ENCODE results near the gene HMGN5. TPM values are rescaled to one million over a fixed set of nuclear protein-coding genes. Genes with fewer than 3 reads are reported as not detected.
A peak's percentile ranks its signal among the peaks of the same experiment; 100 is the strongest.

Gene HMGN5
- total RNA-seq, 1 experiment from 2014 or later, result 17.9 TPM

GRCh38 chrX:81201071-81201470 is 642 bp downstream of the HMGN5 start:
- ChIA-PET POLR2A (ENCODE audit: low non-redundant PET) (no interaction called here), CTCF (no interaction called here)
- no peak for TF ChIP-seq CTCF (conservative IDR thresholded peaks at IDR 0.05; ENCODE audit: low read depth, low read length)
- TF ChIP-seq EZH2 (IDR thresholded peaks at IDR 0.05; ENCODE audit: borderline replicate concordance, low read depth, low read length, poor library complexity, severe bottlenecking), result no peak
- H3K9me3 ChIP-seq (ENCODE audit: low read depth, low read length, poor library complexity, severe bottlenecking), result no peaks in the 10 kb centered on the region
- DNase-seq (ENCODE audit: low spot score), result no peak
- no TSS peak for BruUV-seq (replicated peaks)
- H3K4me1 ChIP-seq (ENCODE audit: insufficient read depth, low read length, poor library complexity, severe bottlenecking), result no peaks in the 10 kb centered on the region
- H3K27me3 ChIP-seq (replicated peaks; ENCODE audit: insufficient read depth, low read depth, low read length, poor library complexity), result no peaks in the 10 kb centered on the region
- H3K4me3 ChIP-seq (ENCODE audit: low read depth, low read length, poor library complexity, severe bottlenecking), result peak overlapping the region; percentile 59
- intact Hi-C loops (cut with micrococcal nuclease; ENCODE audit: unreplicated experiment), result loop anchor here (5.0 kb wide), 1 partner anchor 79 kb away; no protein-coding TSS in a partner anchor
- H3K27ac ChIP-seq (ENCODE audit: low read depth, low read length, poor library complexity, severe bottlenecking), result peak overlapping the region; percentile 84
- H3K36me3 ChIP-seq (ENCODE audit: insufficient read depth, low read length, poor library complexity, severe bottlenecking), result no peaks in the 10 kb centered on the region

DNA sequence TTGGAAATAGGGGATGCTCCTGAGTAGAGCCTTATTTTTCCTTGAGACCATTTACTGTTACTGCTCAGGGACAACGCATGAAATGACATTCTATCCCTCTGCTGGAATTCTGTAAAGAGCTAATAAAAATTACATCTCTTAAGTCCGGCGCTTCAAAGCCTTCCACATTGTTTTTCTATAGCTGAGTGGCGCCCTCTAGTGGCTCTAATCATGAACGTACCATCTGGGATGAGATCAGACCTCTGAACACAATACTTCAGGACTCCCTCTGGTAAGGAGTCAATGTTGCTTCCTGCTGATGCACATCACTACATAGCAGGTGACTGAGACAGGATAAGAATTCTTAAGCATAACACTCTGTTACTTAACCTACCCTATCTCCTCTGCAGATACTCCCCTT is 6.0 kb downstream of the HMGN5 start:
- Histone ChIP-seq H3K27ac (ENCODE audit: low read depth, low read length, poor library complexity, severe bottlenecking) (no peak overlapping the region), H3K36me3 (ENCODE audit: insufficient read depth, low read length, poor library complexity, severe bottlenecking) (no peaks in the 10 kb centered on the region), H3K4me1 (ENCODE audit: insufficient read depth, low read length, poor library complexity, severe bottlenecking) (no peaks in the 10 kb centered on the region), H3K27me3 (replicated peaks; ENCODE audit: insufficient read depth, low read depth, low read length, poor library complexity) (no peaks in the 10 kb centered on the region), H3K9me3 (ENCODE audit: low read depth, low read length, poor library complexity, severe bottlenecking) (no peaks in the 10 kb centered on the region), H3K4me3 (ENCODE audit: low read depth, low read length, poor library complexity, severe bottlenecking) (no peak overlapping the region)
- CTCF ChIA-PET, result interaction anchor here (0.6 to 1.0 kb wide), 2 partner anchors 319 to 386 kb away, joined by 4 to 7 read pairs; partner anchors contain the start of gene BRWD3
- POLR2A ChIA-PET (ENCODE audit: low non-redundant PET), result interaction anchor here (0.7 kb wide), 1 partner anchor 342 kb away, joined by 3 read pairs; no protein-coding TSS in a partner anchor
- TF ChIP-seq CTCF (conservative IDR thresholded peaks at IDR 0.05; ENCODE audit: low read depth, low read length) (peak; percentile 76), EZH2 (IDR thresholded peaks at IDR 0.05; ENCODE audit: borderline replicate concordance, low read depth, low read length, poor library complexity, severe bottlenecking) (no peak)
- BruUV-seq (replicated peaks), result no TSS peak
- intact Hi-C loops (cut with micrococcal nuclease; ENCODE audit: unreplicated experiment), result loop anchor here (5.0 kb wide), 1 partner anchor 318 kb away; no protein-coding TSS in a partner anchor
- DNase-seq (ENCODE audit: low spot score), result peak; percentile 77

DNA sequence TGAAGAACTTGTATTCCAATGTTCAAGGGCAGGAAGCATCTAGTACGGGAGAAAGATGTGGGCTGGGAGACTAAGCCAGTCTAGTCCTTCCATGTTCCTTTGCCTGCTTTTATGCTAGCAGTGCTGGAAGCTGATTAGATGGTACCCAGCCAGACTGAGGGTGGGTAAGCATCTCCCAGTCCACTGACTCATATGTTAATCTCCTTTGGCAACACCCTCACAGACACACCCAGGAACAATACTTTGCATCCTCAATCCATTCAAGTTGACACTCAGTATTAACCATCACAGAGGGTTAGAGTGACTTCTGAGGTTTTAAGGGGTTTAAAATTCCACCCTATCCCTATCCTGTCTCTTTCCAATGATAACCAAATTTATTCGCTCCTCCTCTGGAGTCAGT is 6.5 kb downstream of the HMGN5 start:
- no peak overlapping the region for H3K27ac ChIP-seq (ENCODE audit: low read depth, low read length, poor library complexity, severe bottlenecking)
- CTCF ChIA-PET, result interaction anchor here (0.6 to 1.0 kb wide), 2 partner anchors 318 to 386 kb away, joined by 4 to 7 read pairs; partner anchors contain the start of gene BRWD3
- no peaks in the 10 kb centered on the region for H3K9me3 ChIP-seq (ENCODE audit: low read depth, low read length, poor library complexity, severe bottlenecking)
- DNase-seq (ENCODE audit: low spot score), result no peak
- no TSS peak for BruUV-seq (replicated peaks)
- intact Hi-C loops (cut with micrococcal nuclease; ENCODE audit: unreplicated experiment), result loop anchor here (5.0 kb wide), 1 partner anchor 318 kb away; no protein-coding TSS in a partner anchor
- no peak overlapping the region for H3K4me3 ChIP-seq (ENCODE audit: low read depth, low read length, poor library complexity, severe bottlenecking)
- no peak for TF ChIP-seq EZH2 (IDR thresholded peaks at IDR 0.05; ENCODE audit: borderline replicate concordance, low read depth, low read length, poor library complexity, severe bottlenecking)
- no peaks in the 10 kb centered on the region for H3K27me3 ChIP-seq (replicated peaks; ENCODE audit: insufficient read depth, low read depth, low read length, poor library complexity)
- POLR2A ChIA-PET (ENCODE audit: low non-redundant PET), result interaction anchor here (0.7 kb wide), 1 partner anchor 341 kb away, joined by 3 read pairs; no protein-coding TSS in a partner anchor
- H3K36me3 ChIP-seq (ENCODE audit: insufficient read depth, low read length, poor library complexity, severe bottlenecking), result no peaks in the 10 kb centered on the region
- H3K4me1 ChIP-seq (ENCODE audit: insufficient read depth, low read length, poor library complexity, severe bottlenecking), result no peaks in the 10 kb centered on the region

GRCh38 chrX:81174286-81174685 is 27.4 kb downstream of the HMGN5 start:
- Histone ChIP-seq H3K36me3 (ENCODE audit: insufficient read depth, low read length, poor library complexity, severe bottlenecking) (no peaks in the 10 kb centered on the region), H3K4me1 (ENCODE audit: insufficient read depth, low read length, poor library complexity, severe bottlenecking) (no peaks in the 10 kb centered on the region), H3K4me3 (ENCODE audit: low read depth, low read length, poor library complexity, severe bottlenecking) (no peak overlapping the region), H3K27ac (ENCODE audit: low read depth, low read length, poor library complexity, severe bottlenecking) (no peak overlapping the region), H3K9me3 (ENCODE audit: low read depth, low read length, poor library complexity, severe bottlenecking) (no peaks in the 10 kb centered on the region), H3K27me3 (replicated peaks; ENCODE audit: insufficient read depth, low read depth, low read length, poor library complexity) (no peaks in the 10 kb centered on the region)
- CTCF ChIA-PET, result no interaction called here
- peak; percentile 31 for DNase-seq (ENCODE audit: low spot score)
- POLR2A ChIA-PET (ENCODE audit: low non-redundant PET), result no interaction called here
- intact Hi-C loops (cut with micrococcal nuclease; ENCODE audit: unreplicated experiment), result no loop called here
- TF ChIP-seq CTCF (conservative IDR thresholded peaks at IDR 0.05; ENCODE audit: low read depth, low read length), result peak; percentile 44
- TF ChIP-seq EZH2 (IDR thresholded peaks at IDR 0.05; ENCODE audit: borderline replicate concordance, low read depth, low read length, poor library complexity, severe bottlenecking), result no peak
- BruUV-seq (replicated peaks), result no TSS peak
